GM23338 (cell line): Measurements from ENCODE around the gene NLGN1. TPM values are rescaled to one million over a fixed set of nuclear protein-coding genes. Genes with fewer than 3 reads are reported as not detected.

Experiments
- ATAC-seq: fragments of 200-7000 bp; cut with Tn5 transposase; 3 replicates; pipeline ENCODE4 v1.9.1; 2020
- DNase-seq: peaks from one replicate; pipeline ENCODE4 v3.0.0-alpha.2; 2015; ENCODE audit warnings: low spot score
- H2AFZ ChIP-seq: fragments of 200-600 bp; sonication (generic); 2 replicates; pipeline ENCODE4 v1.8.0; 2016; ENCODE audit warnings: antibody characterized with exemption, mild to moderate bottlenecking, moderate library complexity
- H3F3A ChIP-seq: fragments of 200-600 bp; sonication (generic); replicated peaks from 2 replicates; pipeline ENCODE4 v1.8.0; 2017; ENCODE audit warnings: antibody characterized with exemption, mixed run types, low read depth
- H3K27ac ChIP-seq: fragments of 200-600 bp; sonication (generic); 2 replicates; pipeline ENCODE4 v1.6.1; 2016; ENCODE audit warnings: low read depth
- H3K27me3 ChIP-seq: fragments of 200-600 bp; sonication (generic); 2 replicates; pipeline ENCODE4 v1.8.0; 2016; ENCODE audit warnings: mild to moderate bottlenecking, mixed run types, moderate library complexity; ENCODE audit not compliant: insufficient read depth
- H3K36me3 ChIP-seq: fragments of 200-600 bp; sonication (generic); 2 replicates; pipeline ENCODE4 v1.8.0; 2016; ENCODE audit warnings: mild to moderate bottlenecking; ENCODE audit not compliant: insufficient read depth
- H3K4me1 ChIP-seq: fragments of 200-600 bp; sonication (generic); 2 replicates; pipeline ENCODE4 v1.8.0; 2016; ENCODE audit warnings: mild to moderate bottlenecking, moderate library complexity; ENCODE audit not compliant: insufficient read depth
- H3K4me2 ChIP-seq: fragments of 200-600 bp; sonication (generic); 2 replicates; pipeline ENCODE4 v1.7.1; 2017; ENCODE audit warnings: mixed run types
- H3K4me3 ChIP-seq: fragments of 200-600 bp; sonication (generic); 2 replicates; pipeline ENCODE4 v1.6.1; 2016; ENCODE audit warnings: mixed run types
- H3K79me2 ChIP-seq: fragments of 200-600 bp; sonication (generic); replicated peaks from 2 replicates; pipeline ENCODE4 v1.8.0; 2017; ENCODE audit warnings: mild to moderate bottlenecking; ENCODE audit not compliant: insufficient read depth
- H3K9me2 ChIP-seq: fragments of 200-600 bp; sonication (generic); 2 replicates; pipeline ENCODE4 v1.8.0; 2017; ENCODE audit not compliant: insufficient read depth
- H4K20me1 ChIP-seq: fragments of 200-600 bp; sonication (generic); replicated peaks from 2 replicates; pipeline ENCODE4 v1.8.0; 2017; ENCODE audit warnings: mild to moderate bottlenecking; ENCODE audit not compliant: insufficient read depth
- H3K27ac Mint-ChIP-seq: 2 replicates; pipeline ENCODE4 v1.8.0; 2020; ENCODE audit warnings: inconsistent platforms, mild to moderate bottlenecking, moderate library complexity, mixed read lengths
- H3K27me3 Mint-ChIP-seq: 3 replicates; pipeline ENCODE4 v1.8.0; 2022; ENCODE audit warnings: low read depth, mild to moderate bottlenecking, moderate library complexity, mixed read lengths, inconsistent platforms; ENCODE audit not compliant: insufficient read depth, poor library complexity
- H3K36me3 Mint-ChIP-seq: 3 replicates; pipeline ENCODE4 v1.8.0; 2021; ENCODE audit warnings: low read depth, mild to moderate bottlenecking, inconsistent platforms, moderate library complexity, mixed read lengths
- H3K4me1 Mint-ChIP-seq: 3 replicates; pipeline ENCODE4 v1.8.0; 2020; ENCODE audit warnings: mild to moderate bottlenecking, inconsistent platforms, mixed read lengths
- H3K4me3 Mint-ChIP-seq: 3 replicates; pipeline ENCODE4 v1.8.0; 2021; ENCODE audit warnings: moderate library complexity, mild to moderate bottlenecking, inconsistent platforms, mixed read lengths
- H3K9me3 Mint-ChIP-seq: 3 replicates; pipeline ENCODE4 v1.8.0; 2020; ENCODE audit warnings: moderate library complexity, mild to moderate bottlenecking, inconsistent platforms, mixed read lengths
- CTCF ChIP-seq, 2 experiments: fragments of 200-600 bp in 1 of 2; sonication (generic) in 1 of 2; conservative IDR thresholded peaks; 2 replicates each; pipeline versions ENCODE4 v1.5.1 to v1.6.1; 2016 to 2017; ENCODE audit warnings: antibody characterized with exemption in 2 of 2, low read depth in 2 of 2, mild to moderate bottlenecking in 2 of 2, moderate library complexity in 1 of 2
- EZH2 ChIP-seq: fragments of 200-600 bp; sonication (generic); IDR thresholded peaks from one replicate; pipeline ENCODE4 v1.8.0; 2017; ENCODE audit warnings: antibody characterized with exemption, mild to moderate bottlenecking, low read depth; ENCODE audit not compliant: unreplicated experiment
- JUNB ChIP-seq: IDR thresholded peaks from one replicate; pipeline ENCODE4 v1.6.1; 2016; ENCODE audit warnings: antibody characterized with exemption; ENCODE audit not compliant: unreplicated experiment
- NANOG ChIP-seq: IDR thresholded peaks from 2 replicates; pipeline ENCODE4 v1.6.1; 2016; ENCODE audit warnings: antibody characterized with exemption, borderline replicate concordance
- REST ChIP-seq: IDR thresholded peaks from one replicate; pipeline ENCODE4 v1.6.1; 2018; ENCODE audit warnings: antibody characterized with exemption; ENCODE audit not compliant: unreplicated experiment
- ZNF114 ChIP-seq: fragments of 250-450 bp; sonication (Bioruptor Pico); IDR thresholded peaks from 2 replicates; pipeline ENCODE4 v1.5.0; 2020; ENCODE audit warnings: mild to moderate bottlenecking, moderate library complexity
- ZNF331 ChIP-seq: fragments of 250-450 bp; sonication (Bioruptor Pico); IDR thresholded peaks from 2 replicates; pipeline ENCODE4 v1.5.0; 2020; ENCODE audit warnings: low read depth, mild to moderate bottlenecking, moderate library complexity
- polyA plus RNA-seq: library from polyadenylated mRNA; unstranded; fragments of >200 nt; fragmentation: Nextera tagmentation; extraction: Ambion mirVana; gene quantifications from 2 replicates; pipeline ENCODE4 v1.2.1, GENCODE V29; 2016
- total RNA-seq: library from RNA; depleted of rRNA; stranded (reverse); fragments of >200 nt; shearing (Covaris generic); gene quantifications from 2 replicates; pipeline ENCODE4 v1.2.3, GENCODE V29; 2014

NLGN1 gene
- total and polyA plus RNA-seq, 2 experiments from 2014 or later, result 6.5 to 18.6 TPM

GRCh38 chr3:173865900-173866498 lies 468.5 kb downstream of the NLGN1 start (continued):
- TF ChIP-seq REST (no peak), JUNB (no peak), EZH2 (no peak), CTCF (conservative IDR thresholded peaks at IDR 0.05; ENCODE audit: low read depth in 2 of 2) (no peak)

- H3K4me1 ChIP-seq, result no peaks in the 10 kb centered on the region
- no peak overlapping the region for H3K4me2 ChIP-seq
- H4K20me1 ChIP-seq, result no peaks in the 10 kb centered on the region
- no peaks in the 10 kb centered on the region for H3K79me2 ChIP-seq
- Mint-ChIP-seq H3K27ac (no peak overlapping the region), H3K9me3 (no peaks in the 10 kb centered on the region), H3K36me3 (no peaks in the 10 kb centered on the region; the same call in 1 of the 3 replicates), H3K4me3 (no peak overlapping the region), H3K27me3 (no peaks in the 10 kb centered on the region), H3K4me1 (peaks cover 29% of the 10 kb centered on the region)
- H3K4me3 ChIP-seq, result no peak overlapping the region
- no peaks in the 10 kb centered on the region for H3K27me3 ChIP-seq
- TF ChIP-seq ZNF331 (CRISPR knock-in tag), result no peak
- no peak for TF ChIP-seq REST
- no peak for TF ChIP-seq NANOG
- TF ChIP-seq ZNF114 (CRISPR knock-in tag), result no peak
- TF ChIP-seq CTCF (conservative IDR thresholded peaks at IDR 0.05; ENCODE audit: low read depth in 2 of 2), result no peak
- no peaks in the 10 kb centered on the region for H3F3A ChIP-seq
- H3K27ac ChIP-seq, result no peak overlapping the region
- H3K36me3 ChIP-seq, result no peaks in the 10 kb centered on the region
- no peak overlapping the region for H2AFZ ChIP-seq
- no peaks in the 10 kb centered on the region for H3K9me2 ChIP-seq
- DNase-seq (no peak), ATAC-seq (no peak)
Measured at GRCh38 chr3:173869766-173870165, 472.2 kb downstream of the NLGN1 start.
